Body of pancreas (tissue), 4 donors: Measurements from ENCODE around the gene ZNF391. TPM values are rescaled to one million over a fixed set of nuclear protein-coding genes. Genes with fewer than 3 reads are reported as not detected.

Source experiments
- ATAC-seq: fragments of 150-250 bp; one replicate; pipeline ENCODE4 v1.9.1; 2016
- DNase-seq, 4 donors: peaks; one replicate each; pipeline ENCODE4 v3.0.0-alpha.2; 2019
- H3K27ac ChIP-seq, 4 donors: fragments of 200-600 bp; sonication (generic); 1 replicate in 3 of 4; 2 replicates in 1 of 4; pipeline versions ENCODE4 v1.5.1 to v1.6.1; 2016 to 2019; ENCODE audit warnings: mild to moderate bottlenecking in 1 of 4, mixed read lengths in 1 of 4, moderate library complexity in 1 of 4
- H3K27me3 ChIP-seq, 2 donors: fragments of 200-600 bp; sonication (generic); one replicate each; pipeline ENCODE4 v1.6.0; 2016; ENCODE audit warnings: mild to moderate bottlenecking in 1 of 2
- H3K36me3 ChIP-seq, 2 donors: fragments of 200-600 bp; sonication (generic); replicated peaks in 1 of 2; 2 replicates each; pipeline ENCODE4 v1.5.1; 2016; ENCODE audit warnings: low read depth in 2 of 2; ENCODE audit not compliant: insufficient read depth in 1 of 2
- H3K4me1 ChIP-seq: fragments of 200-600 bp; sonication (generic); one replicate; pipeline ENCODE4 v1.6.0; 2016
- H3K4me3 ChIP-seq, 2 donors: fragments of 200-600 bp; sonication (generic); 1 replicate in 1 of 2; 2 replicates in 1 of 2; pipeline ENCODE4 v1.5.1; 2016 to 2019
- H3K9me3 ChIP-seq, 3 donors: fragments of 200-600 bp; sonication (generic); 1 replicate in 2 of 3; 2 replicates in 1 of 3; pipeline ENCODE4 v1.5.1; 2016
- CTCF ChIP-seq, 7 experiments: fragments of 450-650 bp in 4 of 7; fragments of 200-600 bp in 3 of 7; sonication (generic) in 3 of 7; IDR thresholded peaks; one replicate each; pipeline ENCODE4 v1.5.1; 2016 to 2019; ENCODE audit warnings: antibody characterized with exemption in 7 of 7
- POLR2A ChIP-seq, 3 donors: fragments of 450-650 bp; IDR thresholded peaks; one replicate each; pipeline ENCODE4 v1.6.1; 2016; ENCODE audit warnings: antibody characterized with exemption in 3 of 3, mild to moderate bottlenecking in 2 of 3
- WGBS, 2 donors: methylation state at CpG; one replicate each; pipeline ENCODE4 v1.1.5; 2017; 5-methylcytosine and 5-hydroxymethylcytosine counted together
- intact Hi-C: fragments of 100-400 bp; cut with DNase I; formaldehyde crosslinking; loops from one replicate; pipeline ENCODE4 v1.15.1; 2023
- total RNA-seq, 2 donors: library from RNA; depleted of rRNA; stranded (reverse); fragments of >200 nt; gene quantifications; one replicate each; pipeline ENCODE4 v1.1.0, GENCODE V29; 2016

Gene ZNF391
- 1 to 10 TPM in 1 of 2 donors, under 1 TPM in 1; 0.33 to 3.1 TPM for total RNA-seq

GRCh38 chr6:27388293-27389197 is at the start of gene ZNF391:
Gene ZNF391, plus strand, starts transcription at chr6:27388759. Its CDS starts 11,612 bp downstream, at chr6:27400371.
- TF ChIP-seq POLR2A (IDR thresholded peaks at IDR 0.05) = peak; percentile 41 to 67 (median 62)
- TF ChIP-seq CTCF (IDR thresholded peaks at IDR 0.05) = no peak
- no peaks in the 10 kb centered on the region for H3K27me3 ChIP-seq
- no peaks in the 10 kb centered on the region for H3K9me3 ChIP-seq
- peaks cover 9% of the 10 kb centered on the region for H3K4me1 ChIP-seq
- intact Hi-C loops = no loop called here
- 1 to 3% methylated on average over 9 to 49 of the region's 49 CpGs for WGBS, 2 donors
- ATAC-seq (peak; percentile 93), DNase-seq (peak; percentile 65 to 85 (median 74))
- H3K27ac ChIP-seq = peak within 1 kb of the TSS in 3 of 4 donors; percentile 68 to 77 (median 72)
- H3K4me3 ChIP-seq = peak within 1 kb of the TSS; percentile 82 to 85
- no peaks in the 10 kb centered on the region for H3K36me3 ChIP-seq

GRCh38 chr6:27352850-27353249 is 35.7 kb upstream of the ZNF391 start:
- Histone ChIP-seq H3K4me3 (no peak overlapping the region), H3K27me3 (no peaks in the 10 kb centered on the region), H3K36me3 (no peaks in the 10 kb centered on the region), H3K9me3 (no peaks in the 10 kb centered on the region), H3K27ac (no peak overlapping the region), H3K4me1 (no peaks in the 10 kb centered on the region)
- DNase-seq = no peak
- intact Hi-C loops = no loop called here
- TF ChIP-seq CTCF (IDR thresholded peaks at IDR 0.05) (no peak), POLR2A (IDR thresholded peaks at IDR 0.05) (no peak)
- no peak for ATAC-seq
- 79 to 84% methylated on average over 4 of the region's 4 CpGs for WGBS, 2 donors

- TF ChIP-seq POLR2A (IDR thresholded peaks at IDR 0.05) (no peak), CTCF (IDR thresholded peaks at IDR 0.05) (no peak)
- H3K27ac ChIP-seq = no peak overlapping the region
- no peaks in the 10 kb centered on the region for H3K27me3 ChIP-seq
- ATAC-seq (no peak), DNase-seq (no peak)
- H3K9me3 ChIP-seq = peaks cover 0 to 20% (median 0%) of the 10 kb centered on the region in 3 donors
- intact Hi-C loops = no loop called here
- no peaks in the 10 kb centered on the region for H3K4me1 ChIP-seq
- no peak overlapping the region for H3K4me3 ChIP-seq
- peaks cover 4 to 6% of the 10 kb centered on the region in 2 donors for H3K36me3 ChIP-seq
- WGBS, 2 donors = 59 to 64% methylated on average over 2 of the region's 2 CpGs
These were observed 29.8 kb upstream of the ZNF391 start for GRCh38 chr6:27358786-27359185.

- DNase-seq (no peak), ATAC-seq (no peak)
- WGBS, 2 donors = 88 to 100% methylated on average over 1 of the region's 1 CpG
- H3K27me3 ChIP-seq = no peaks in the 10 kb centered on the region
- H3K36me3 ChIP-seq = peaks cover 4 to 6% of the 10 kb centered on the region in 2 donors
- no peak overlapping the region for H3K27ac ChIP-seq
- no peaks in the 10 kb centered on the region for H3K4me1 ChIP-seq
- intact Hi-C loops = no loop called here
- no peak overlapping the region for H3K4me3 ChIP-seq
- H3K9me3 ChIP-seq = peaks cover 0 to 20% (median 0%) of the 10 kb centered on the region in 3 donors
- no peak for TF ChIP-seq CTCF (IDR thresholded peaks at IDR 0.05)
- no peak for TF ChIP-seq POLR2A (IDR thresholded peaks at IDR 0.05)
These were observed 29.3 kb upstream of the ZNF391 start for GRCh38 chr6:27359231-27359630.
